ENCODE measurements around the gene KRTAP10-7.

Gene KRTAP10-7

GRCh38 chr21:44648557-44649311 is 48.3 kb downstream of the KRTAP10-7 start:
- Histone ChIP-seq H3K4me3 (replicated peaks; ENCODE audit: low read depth, low read length) (no peak overlapping the region), H3K36me3 (ENCODE audit: control insufficient read depth, insufficient read depth, low read length) (no peaks in the 10 kb centered on the region), H3K27me3 (replicated peaks; ENCODE audit: control insufficient read depth, insufficient read depth, low read length) (no peaks in the 10 kb centered on the region)
- DNase-seq (ENCODE audit: extremely low read depth, insufficient read length) = no peak
- TF ChIP-seq CTCF (IDR thresholded peaks at IDR 0.05; ENCODE audit: insufficient read depth, low read length, poor library complexity, severe bottlenecking) = no peak

GRCh38 chr21:44649521-44650100 is 49.2 kb downstream of the KRTAP10-7 start:
- no peak for TF ChIP-seq CTCF (IDR thresholded peaks at IDR 0.05; ENCODE audit: insufficient read depth, low read length, poor library complexity, severe bottlenecking)
- H3K36me3 ChIP-seq (ENCODE audit: control insufficient read depth, insufficient read depth, low read length) = no peaks in the 10 kb centered on the region
- no peak overlapping the region for H3K4me3 ChIP-seq (replicated peaks; ENCODE audit: low read depth, low read length)
- H3K27me3 ChIP-seq (replicated peaks; ENCODE audit: control insufficient read depth, insufficient read depth, low read length) = no peaks in the 10 kb centered on the region
- no peak for DNase-seq (ENCODE audit: extremely low read depth, insufficient read length)

- H3K4me3 ChIP-seq (replicated peaks; ENCODE audit: low read depth, low read length) = no peak overlapping the region
- no peaks in the 10 kb centered on the region for H3K27me3 ChIP-seq (replicated peaks; ENCODE audit: control insufficient read depth, insufficient read depth, low read length)
- no peak for TF ChIP-seq CTCF (IDR thresholded peaks at IDR 0.05; ENCODE audit: insufficient read depth, low read length, poor library complexity, severe bottlenecking)
- no peak for DNase-seq (ENCODE audit: extremely low read depth, insufficient read length)
- no peaks in the 10 kb centered on the region for H3K36me3 ChIP-seq (ENCODE audit: control insufficient read depth, insufficient read depth, low read length)
Observed at GRCh38 chr21:44650265-44650972, 50.0 kb downstream of the KRTAP10-7 start.

GRCh38 chr21:44650973-44651675 is 50.7 kb downstream of the KRTAP10-7 start:
- DNase-seq (ENCODE audit: extremely low read depth, insufficient read length) = no peak
- Histone ChIP-seq H3K36me3 (ENCODE audit: control insufficient read depth, insufficient read depth, low read length) (no peaks in the 10 kb centered on the region), H3K27me3 (replicated peaks; ENCODE audit: control insufficient read depth, insufficient read depth, low read length) (no peaks in the 10 kb centered on the region), H3K4me3 (replicated peaks; ENCODE audit: low read depth, low read length) (no peak overlapping the region)
- TF ChIP-seq CTCF (IDR thresholded peaks at IDR 0.05; ENCODE audit: insufficient read depth, low read length, poor library complexity, severe bottlenecking) = no peak

All from GM06990 (cell line).